Effector memory CD8-positive, alpha-beta T cell (primary cell): ENCODE data around the gene SECTM1.

Source experiments
- ATAC-seq: fragments of 150-1000 bp; cut with Tn5 transposase; replicated peaks from 2 replicates; pipeline ENCODE4 v1.10.0; 2021; ENCODE audit warnings: mild to moderate bottlenecking, moderate library complexity
- DNase-seq, 3 experiments: peaks; one replicate each; pipeline ENCODE4 v3.0.0; 2021
- H3K27ac Mint-ChIP-seq, 2 donors: one replicate each; pipeline ENCODE4 v1.8.0; 2022; ENCODE audit warnings: mild to moderate bottlenecking in 2 of 2, mixed read lengths in 2 of 2, moderate library complexity in 2 of 2
- H3K27me3 Mint-ChIP-seq, 2 donors: one replicate each; pipeline ENCODE4 v1.8.0; 2022; ENCODE audit warnings: mixed read lengths in 2 of 2
- H3K36me3 Mint-ChIP-seq: one replicate; pipeline ENCODE4 v1.8.0; 2022; ENCODE audit warnings: mild to moderate bottlenecking, moderate library complexity, mixed read lengths; ENCODE audit not compliant: insufficient read depth
- H3K4me1 Mint-ChIP-seq, 2 donors: one replicate each; pipeline ENCODE4 v1.8.0; 2022; ENCODE audit warnings: low read depth in 2 of 2, mixed read lengths in 2 of 2
- H3K4me3 Mint-ChIP-seq, 2 donors: one replicate each; pipeline ENCODE4 v1.8.0; 2022; ENCODE audit warnings: mild to moderate bottlenecking in 2 of 2, mixed read lengths in 2 of 2, moderate library complexity in 2 of 2
- H3K9me3 Mint-ChIP-seq, 2 donors: one replicate each; pipeline ENCODE4 v1.8.0; 2022; ENCODE audit warnings: mixed read lengths in 2 of 2

Gene SECTM1

GRCh38 chr17:82294064-82294773, 39.3 kb downstream of the SECTM1 start:
- Mint-ChIP-seq H3K4me3 (peak overlapping the region; percentile 62 to 67), H3K36me3 (peaks cover 41% of the 10 kb centered on the region), H3K27ac (peak overlapping the region; percentile 21 to 72), H3K9me3 (peaks cover 0 to 2% of the 10 kb centered on the region in 2 donors), H3K4me1 (peaks cover 31% of the 10 kb centered on the region in 2 donors), H3K27me3 (no peaks in the 10 kb centered on the region)
- ATAC-seq (no peak), DNase-seq (no peak)

GRCh38 chr17:82292251-82293154, 41.1 kb downstream of the SECTM1 start:
- ATAC-seq (peak; percentile 83), DNase-seq (peak; percentile 87 to 88 (median 88))
- Mint-ChIP-seq H3K36me3 (peaks cover 25% of the 10 kb centered on the region), H3K4me1 (peaks cover 15 to 20% of the 10 kb centered on the region in 2 donors), H3K9me3 (peaks cover 0 to 2% of the 10 kb centered on the region in 2 donors), H3K27ac (peak overlapping the region; percentile 91 to 93), H3K4me3 (peak overlapping the region; percentile 83 to 84), H3K27me3 (no peaks in the 10 kb centered on the region)

- peaks cover 0 to 2% of the 10 kb centered on the region in 2 donors for H3K9me3 Mint-ChIP-seq
- H3K4me3 Mint-ChIP-seq = peak overlapping the region; percentile 68 to 84
- peaks cover 19% of the 10 kb centered on the region for H3K36me3 Mint-ChIP-seq
- ATAC-seq (no peak), DNase-seq (no peak)
- peak overlapping the region; percentile 19 to 91 for H3K27ac Mint-ChIP-seq
- H3K4me1 Mint-ChIP-seq = peaks cover 8 to 15% of the 10 kb centered on the region in 2 donors
- H3K27me3 Mint-ChIP-seq = no peaks in the 10 kb centered on the region
Observed at GRCh38 chr17:82291582-82292250, 41.9 kb downstream of the SECTM1 start.

- Mint-ChIP-seq H3K27me3 (no peaks in the 10 kb centered on the region), H3K4me3 (no peak overlapping the region), H3K27ac (no peak overlapping the region), H3K9me3 (no peaks in the 10 kb centered on the region), H3K4me1 (peaks cover 4 to 7% of the 10 kb centered on the region in 2 donors), H3K36me3 (peaks cover 8% of the 10 kb centered on the region)
- no peak for ATAC-seq
- no peak for DNase-seq
Observed at GRCh38 chr17:82287868-82288801, 45.4 kb downstream of the SECTM1 start.

DNA sequence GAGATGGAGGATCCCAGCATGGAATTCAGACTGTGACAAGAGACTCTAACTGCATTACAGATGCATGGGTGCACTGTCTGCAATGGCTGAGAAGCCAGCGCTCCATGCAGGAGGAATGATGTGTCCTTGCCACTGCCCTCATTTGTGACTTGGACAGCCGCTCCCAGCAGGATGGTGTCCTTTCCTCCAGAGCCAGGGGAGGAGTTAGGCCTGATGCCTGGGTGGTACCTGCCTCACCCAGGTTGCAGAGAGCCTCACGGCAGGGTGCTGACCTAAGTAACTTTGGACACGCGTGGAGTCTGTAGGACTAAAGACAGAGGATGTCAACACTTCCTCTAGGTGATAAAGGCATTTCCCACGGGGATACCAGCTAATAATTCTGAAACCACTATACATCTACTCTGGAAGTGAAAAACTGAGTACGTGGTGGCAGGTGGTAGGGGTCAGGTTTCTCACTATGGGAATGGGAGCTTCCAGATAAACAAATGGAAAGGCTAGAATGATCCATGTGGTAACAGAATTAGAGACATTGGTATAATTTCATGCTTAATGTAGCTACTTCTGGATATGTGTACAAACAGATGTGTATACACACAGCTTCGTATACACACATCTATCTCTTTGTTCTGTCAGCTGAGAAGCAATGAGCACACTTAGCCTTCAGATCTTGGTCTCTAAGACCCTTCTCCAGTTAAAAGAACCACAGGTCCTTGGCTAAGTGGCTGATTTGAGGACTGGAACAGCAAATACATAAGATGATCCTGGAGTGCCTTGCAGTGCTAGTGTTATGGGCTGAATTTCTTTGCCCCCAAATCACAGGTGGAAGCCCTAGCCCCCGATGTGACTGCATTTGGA, 46.3 kb downstream of the SECTM1 start:
- Mint-ChIP-seq H3K27ac (no peak overlapping the region), H3K27me3 (no peaks in the 10 kb centered on the region), H3K9me3 (no peaks in the 10 kb centered on the region), H3K36me3 (peaks cover 2% of the 10 kb centered on the region), H3K4me3 (no peak overlapping the region), H3K4me1 (peaks cover 5 to 7% of the 10 kb centered on the region in 2 donors)
- ATAC-seq (no peak), DNase-seq (no peak)

- no peak overlapping the region for H3K27ac Mint-ChIP-seq
- ATAC-seq = no peak
- no peak overlapping the region for H3K4me3 Mint-ChIP-seq
- peaks cover 6% of the 10 kb centered on the region for H3K36me3 Mint-ChIP-seq
- peaks cover 17 to 22% of the 10 kb centered on the region in 2 donors for H3K4me1 Mint-ChIP-seq
- no peaks in the 10 kb centered on the region for H3K27me3 Mint-ChIP-seq
- DNase-seq = no peak
- H3K9me3 Mint-ChIP-seq = no peaks in the 10 kb centered on the region
Observed at GRCh38 chr17:82285141-82285540, 48.4 kb downstream of the SECTM1 start.

GRCh38 chr17:82283208-82283749, 50.3 kb downstream of the SECTM1 start:
- DNase-seq (no peak), ATAC-seq (peak; percentile 59)
- Mint-ChIP-seq H3K9me3 (no peaks in the 10 kb centered on the region), H3K27me3 (no peaks in the 10 kb centered on the region), H3K36me3 (peaks cover 6% of the 10 kb centered on the region), H3K4me1 (peaks cover 19 to 22% of the 10 kb centered on the region in 2 donors), H3K4me3 (peak overlapping the region in 1 of 2 donors; percentile 42), H3K27ac (no peak overlapping the region)

DNA sequence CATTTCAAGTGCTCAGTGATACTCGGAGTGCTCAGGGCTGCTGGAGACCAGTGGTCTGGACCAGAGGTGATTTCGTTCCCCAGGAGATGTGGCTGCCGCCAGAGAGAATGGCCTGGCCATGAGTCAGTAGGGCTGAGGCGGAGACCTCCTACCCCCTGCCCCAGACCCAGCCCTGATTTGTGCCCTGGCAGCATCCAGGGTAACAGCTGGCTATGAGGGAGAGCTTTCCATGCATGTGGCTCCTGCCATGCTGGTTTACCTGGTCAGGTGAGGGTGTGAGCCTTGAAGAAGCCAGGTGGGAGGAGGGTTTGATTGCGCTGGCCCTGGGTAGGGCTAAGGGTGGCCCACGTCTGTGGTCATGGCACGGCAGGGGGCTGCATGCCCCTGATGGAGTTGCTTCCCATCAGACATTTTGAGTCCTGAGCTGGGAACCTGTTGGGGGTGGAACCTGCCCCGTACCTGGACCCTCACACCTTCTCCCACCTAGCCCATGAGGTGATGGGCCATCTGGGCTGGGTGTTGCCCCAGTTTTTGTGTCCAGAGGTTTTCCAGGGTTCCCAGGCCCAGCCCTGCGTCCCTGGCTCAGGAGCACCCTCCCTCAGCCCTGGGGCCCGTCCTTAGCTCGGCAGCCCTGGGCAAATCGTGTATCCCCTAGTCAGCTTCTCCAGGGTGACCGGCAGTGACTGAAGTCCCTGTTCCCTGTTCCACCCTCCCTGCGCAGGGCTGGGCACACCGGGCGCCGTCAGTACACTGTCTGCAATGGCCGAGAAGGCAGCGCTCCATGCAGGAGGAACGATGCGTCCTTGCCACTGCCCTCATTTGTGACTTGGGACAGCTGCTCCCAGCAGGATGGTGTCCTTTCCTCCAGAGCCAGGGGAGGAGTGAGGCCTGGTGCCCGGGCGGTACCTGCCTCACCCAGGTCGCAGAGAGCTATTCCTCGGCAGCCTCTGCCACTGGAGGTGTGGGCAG, 51.0 kb downstream of the SECTM1 start:
- no peak for DNase-seq
- peaks cover 6% of the 10 kb centered on the region for H3K36me3 Mint-ChIP-seq
- peak overlapping the region; percentile 14 to 56 for H3K4me3 Mint-ChIP-seq
- peak overlapping the region in 1 of 2 donors; percentile 65 for H3K27ac Mint-ChIP-seq
- no peaks in the 10 kb centered on the region for H3K27me3 Mint-ChIP-seq
- no peak for ATAC-seq
- H3K4me1 Mint-ChIP-seq = peaks cover 21 to 22% of the 10 kb centered on the region in 2 donors
- H3K9me3 Mint-ChIP-seq = no peaks in the 10 kb centered on the region

- DNase-seq = no peak
- Mint-ChIP-seq H3K9me3 (no peaks in the 10 kb centered on the region), H3K36me3 (peaks cover 6% of the 10 kb centered on the region), H3K27me3 (no peaks in the 10 kb centered on the region), H3K27ac (peak overlapping the region in 1 of 2 donors; percentile 65), H3K4me1 (peaks cover 22% of the 10 kb centered on the region in 2 donors), H3K4me3 (peak overlapping the region; percentile 14 to 56)
- peak; percentile 86 for ATAC-seq
Observed at GRCh38 chr17:82281502-82282238, 51.9 kb downstream of the SECTM1 start.

DNA sequence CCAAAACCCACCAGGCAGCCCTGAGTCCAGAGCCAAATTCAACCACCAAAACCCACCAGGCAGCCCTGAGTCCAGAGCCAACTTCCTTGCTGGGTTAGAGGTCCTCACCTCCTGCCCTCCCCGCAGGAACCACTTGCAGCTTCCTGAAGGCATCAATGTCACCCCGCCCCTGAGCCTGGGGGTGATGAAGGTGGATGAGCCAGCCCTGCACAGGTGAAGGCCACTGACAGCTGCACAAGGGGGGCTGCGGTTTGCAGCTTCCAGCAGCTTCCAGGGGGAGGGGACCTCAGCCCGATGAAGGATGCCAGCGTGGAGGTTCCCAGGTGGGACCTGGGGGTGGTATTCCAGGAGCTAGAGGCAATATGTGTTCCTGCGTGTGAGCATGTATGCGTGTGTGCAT, 52.5 kb downstream of the SECTM1 start:
- H3K27ac Mint-ChIP-seq = no peak overlapping the region
- H3K4me3 Mint-ChIP-seq = peak overlapping the region; percentile 50 to 56
- H3K4me1 Mint-ChIP-seq = peaks cover 22% of the 10 kb centered on the region in 2 donors
- peaks cover 6% of the 10 kb centered on the region for H3K36me3 Mint-ChIP-seq
- H3K27me3 Mint-ChIP-seq = no peaks in the 10 kb centered on the region
- DNase-seq (no peak), ATAC-seq (peak; percentile 45)
- no peaks in the 10 kb centered on the region for H3K9me3 Mint-ChIP-seq
